ENCODE results near the gene SLX9.

The SLX9 gene

DNA sequence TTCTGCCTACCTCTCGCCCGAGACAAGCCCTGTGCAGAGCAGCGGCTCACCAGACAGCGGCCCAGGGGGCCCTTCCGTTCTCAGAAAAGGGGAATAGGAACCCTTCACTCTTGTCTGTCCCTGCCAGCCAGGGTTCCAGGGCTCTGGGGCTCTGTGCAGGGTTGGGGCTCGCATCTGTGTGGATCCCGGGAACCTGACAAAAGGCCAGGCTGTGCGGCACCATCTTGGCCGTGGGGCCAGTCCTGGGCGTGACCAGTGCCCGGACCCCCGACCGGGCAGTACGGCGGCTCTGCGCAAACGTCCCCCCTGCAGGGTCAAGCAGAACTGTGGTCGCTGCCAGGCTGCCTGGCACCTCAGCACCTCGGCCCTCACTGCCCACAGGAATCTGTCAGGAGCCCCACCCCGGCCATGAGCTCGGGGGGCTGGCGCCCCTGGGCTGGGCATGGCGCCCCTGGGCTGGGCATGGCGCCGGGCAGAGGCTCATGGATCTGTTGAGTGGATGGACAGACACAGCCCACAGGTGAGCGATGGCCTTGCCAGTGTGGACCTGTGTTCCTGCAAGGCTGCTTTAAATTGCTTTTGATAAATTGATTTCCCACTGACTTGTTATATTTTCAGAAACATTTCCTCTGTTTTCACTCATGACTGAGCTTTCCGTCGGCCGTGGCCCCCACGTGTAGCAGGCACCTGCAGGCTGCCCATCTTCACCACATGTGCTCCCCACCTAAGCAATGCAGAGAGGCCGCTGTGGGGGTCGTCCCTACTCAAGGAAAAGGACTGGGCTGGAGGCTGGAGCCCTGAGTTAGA, 59.0 kb downstream of the SLX9 start:
- Histone ChIP-seq H3K4me1 (ENCODE audit: control insufficient read depth, low read length) (no peaks in the 10 kb centered on the region), H3K4me2 (ENCODE audit: low read length) (no peak overlapping the region)
- TF ChIP-seq, protein P1, sequence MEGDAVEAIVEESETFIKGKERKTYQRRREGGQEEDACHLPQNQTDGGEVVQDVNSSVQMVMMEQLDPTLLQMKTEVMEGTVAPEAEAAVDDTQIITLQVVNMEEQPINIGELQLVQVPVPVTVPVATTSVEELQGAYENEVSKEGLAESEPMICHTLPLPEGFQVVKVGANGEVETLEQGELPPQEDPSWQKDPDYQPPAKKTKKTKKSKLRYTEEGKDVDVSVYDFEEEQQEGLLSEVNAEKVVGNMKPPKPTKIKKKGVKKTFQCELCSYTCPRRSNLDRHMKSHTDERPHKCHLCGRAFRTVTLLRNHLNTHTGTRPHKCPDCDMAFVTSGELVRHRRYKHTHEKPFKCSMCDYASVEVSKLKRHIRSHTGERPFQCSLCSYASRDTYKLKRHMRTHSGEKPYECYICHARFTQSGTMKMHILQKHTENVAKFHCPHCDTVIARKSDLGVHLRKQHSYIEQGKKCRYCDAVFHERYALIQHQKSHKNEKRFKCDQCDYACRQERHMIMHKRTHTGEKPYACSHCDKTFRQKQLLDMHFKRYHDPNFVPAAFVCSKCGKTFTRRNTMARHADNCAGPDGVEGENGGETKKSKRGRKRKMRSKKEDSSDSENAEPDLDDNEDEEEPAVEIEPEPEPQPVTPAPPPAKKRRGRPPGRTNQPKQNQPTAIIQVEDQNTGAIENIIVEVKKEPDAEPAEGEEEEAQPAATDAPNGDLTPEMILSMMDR (IDR thresholded peaks at IDR 0.05; ENCODE audit: low read depth, low read length, poor library complexity, severe bottlenecking) = no peak
- no peak for TF ChIP-seq EZH2phosphoT487 (IDR thresholded peaks at IDR 0.05; ENCODE audit: borderline replicate concordance, low read length)

GRCh38 chr21:44999428-44999971, 59.7 kb downstream of the SLX9 start:
- no peaks in the 10 kb centered on the region for H3K4me1 ChIP-seq (ENCODE audit: control insufficient read depth, low read length)
- H3K4me3 ChIP-seq (ENCODE audit: low read length) = no peak overlapping the region
- H3K79me2 ChIP-seq (ENCODE audit: control insufficient read depth, low read length) = no peaks in the 10 kb centered on the region
- TF ChIP-seq, protein P1 (IDR thresholded peaks at IDR 0.05; ENCODE audit: low read depth, low read length, poor library complexity, severe bottlenecking) = no peak
- no peaks in the 10 kb centered on the region for H3F3A ChIP-seq (ENCODE audit: control insufficient read depth, insufficient read depth)
- H3K36me3 ChIP-seq (ENCODE audit: control insufficient read depth, low read length) = no peaks in the 10 kb centered on the region
- no peaks in the 10 kb centered on the region for H3K9me3 ChIP-seq (ENCODE audit: control insufficient read depth, insufficient read depth, low read length)
- no peaks in the 10 kb centered on the region for H3K9me2 ChIP-seq (replicated peaks; ENCODE audit: control insufficient read depth, low read length)
- no peaks in the 10 kb centered on the region for H4K20me1 ChIP-seq (ENCODE audit: control insufficient read depth, insufficient read depth, low read depth, low read length)
- H3K27me3 ChIP-seq (ENCODE audit: control insufficient read depth, low read length) = peaks cover 4% of the 10 kb centered on the region; the same call in 1 of the 2 replicates
- H3K4me2 ChIP-seq (ENCODE audit: low read length) = no peak overlapping the region
- no peak overlapping the region for H3K27ac ChIP-seq (ENCODE audit: low read depth, low read length)

More for the DNA sequence above, 59.0 kb downstream of the SLX9 start:
- H3K9me2 ChIP-seq (replicated peaks; ENCODE audit: control insufficient read depth, low read length) = no peaks in the 10 kb centered on the region
- no peaks in the 10 kb centered on the region for H3K36me3 ChIP-seq (ENCODE audit: control insufficient read depth, low read length)
- H3K27ac ChIP-seq (ENCODE audit: low read depth, low read length) = no peak overlapping the region
- no peak overlapping the region for H3K4me3 ChIP-seq (ENCODE audit: low read length)
- H3K79me2 ChIP-seq (ENCODE audit: control insufficient read depth, low read length) = no peaks in the 10 kb centered on the region
- no peaks in the 10 kb centered on the region for H3K9me3 ChIP-seq (ENCODE audit: control insufficient read depth, insufficient read depth, low read length)
- no peaks in the 10 kb centered on the region for H3F3A ChIP-seq (ENCODE audit: control insufficient read depth, insufficient read depth)
- no peaks in the 10 kb centered on the region for H4K20me1 ChIP-seq (ENCODE audit: control insufficient read depth, insufficient read depth, low read depth, low read length)
- peaks cover 4% of the 10 kb centered on the region; the same call in 1 of the 2 replicates for H3K27me3 ChIP-seq (ENCODE audit: control insufficient read depth, low read length)

- Histone ChIP-seq H3F3A (ENCODE audit: control insufficient read depth, insufficient read depth) (no peaks in the 10 kb centered on the region), H3K27ac (ENCODE audit: low read depth, low read length) (no peak overlapping the region), H3K4me3 (ENCODE audit: low read length) (no peak overlapping the region), H3K4me1 (ENCODE audit: control insufficient read depth, low read length) (no peaks in the 10 kb centered on the region), H3K9me3 (ENCODE audit: control insufficient read depth, insufficient read depth, low read length) (no peaks in the 10 kb centered on the region), H3K9me2 (replicated peaks; ENCODE audit: control insufficient read depth, low read length) (no peaks in the 10 kb centered on the region), H3K27me3 (ENCODE audit: control insufficient read depth, low read length) (peaks cover 4% of the 10 kb centered on the region; the same call in 1 of the 2 replicates), H3K36me3 (ENCODE audit: control insufficient read depth, low read length) (no peaks in the 10 kb centered on the region), H4K20me1 (ENCODE audit: control insufficient read depth, insufficient read depth, low read depth, low read length) (no peaks in the 10 kb centered on the region), H3K79me2 (ENCODE audit: control insufficient read depth, low read length) (no peaks in the 10 kb centered on the region), H3K4me2 (ENCODE audit: low read length) (no peak overlapping the region)
- no peak for TF ChIP-seq EZH2phosphoT487 (IDR thresholded peaks at IDR 0.05; ENCODE audit: borderline replicate concordance, low read length)
- TF ChIP-seq, protein P1 (IDR thresholded peaks at IDR 0.05; ENCODE audit: low read depth, low read length, poor library complexity, severe bottlenecking) = no peak
Measured at GRCh38 chr21:44999972-45000636, 60.3 kb downstream of the SLX9 start.
